Measurements from ENCODE around the gene SBK2. TPM values are rescaled to one million over a fixed set of nuclear protein-coding genes. Genes with fewer than 3 reads are reported as not detected.
A peak's percentile ranks its signal among the peaks of the same experiment; 100 is the strongest.
"Not testable (repeated sequence)": the region's sequence is repeated elsewhere in the genome, so short reads cannot be mapped to it uniquely, and the experiment has no call there.

SBK2 gene
- total and polyA plus RNA-seq, 7 donors, result 0.14 to 13.4 (median 1.1) TPM

DNA sequence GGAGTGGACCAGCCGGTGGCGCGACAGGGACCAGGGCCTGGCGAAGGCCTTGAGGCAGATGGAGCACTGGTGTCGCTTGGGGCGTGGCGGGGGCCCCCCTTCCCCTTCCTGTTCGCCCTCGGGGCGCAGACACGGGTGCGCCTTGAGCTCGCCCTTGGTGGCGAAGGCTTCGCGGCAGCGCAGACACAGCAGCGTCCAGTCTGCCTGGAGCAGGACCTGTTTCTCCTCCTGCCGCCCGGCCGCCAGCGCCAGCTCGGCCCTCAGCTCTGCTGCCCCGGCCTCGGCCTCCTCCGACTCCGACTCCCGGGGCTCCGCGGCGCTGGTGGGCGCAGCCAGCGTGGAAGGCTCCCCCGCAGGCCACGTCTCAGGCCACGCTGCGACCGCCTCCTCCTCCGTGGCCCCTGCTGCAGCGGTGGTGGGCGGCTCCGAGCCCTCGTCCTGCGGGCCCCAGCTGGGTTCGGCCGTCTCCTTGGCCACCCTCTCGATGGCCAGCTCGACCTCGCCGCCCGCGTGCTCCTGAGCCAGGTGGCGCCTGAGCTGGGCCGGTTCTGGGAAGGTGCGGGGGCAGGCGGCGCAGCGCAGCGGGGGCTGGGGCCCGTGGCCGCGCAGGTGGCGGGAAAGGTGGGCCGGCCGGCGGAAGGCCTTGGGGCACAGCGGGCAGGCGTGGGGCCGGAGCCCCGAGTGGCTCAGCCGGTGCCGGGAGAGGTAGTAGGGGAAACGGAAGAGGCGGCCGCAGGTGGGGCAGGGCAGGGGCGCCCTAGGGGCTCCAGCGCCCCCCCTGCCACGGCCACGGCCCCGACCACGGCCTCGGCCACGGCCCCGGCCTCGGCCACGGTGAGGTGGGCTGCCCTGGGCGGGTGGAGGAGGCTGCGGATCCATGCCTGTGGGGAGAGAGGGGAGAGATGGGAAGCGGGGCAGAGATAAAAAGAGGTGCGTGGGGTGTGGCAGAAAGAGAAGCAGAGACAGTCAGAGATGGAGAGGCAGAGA lies 42.1 kb upstream of the SBK2 start:
- ATAC-seq, result no peak
- 92 to 94% (median 93%) methylated on average over 58 to 90 of the region's 90 CpGs for WGBS, 3 donors
- TF ChIP-seq CTCF (IDR thresholded peaks at IDR 0.05), result no peak
- Histone ChIP-seq H3K9me3 (no peaks in the 10 kb centered on the region), H3K27ac (peak overlapping the region; percentile 97), H3K4me3 (peak overlapping the region; percentile 93), H3K4me1 (peaks cover 2% of the 10 kb centered on the region), H3K27me3 (ENCODE audit: insufficient read depth in 3 of 3, low read length in 2 of 3) (no peaks in the 10 kb centered on the region), H3K36me3 (ENCODE audit: insufficient read depth in 1 of 2, low read depth in 1 of 2) (peaks cover 5 to 31% of the 10 kb centered on the region in 2 donors)
- intact Hi-C loops (cut with DNase I), result no loop called here
- DNase-seq, result no peak

DNA sequence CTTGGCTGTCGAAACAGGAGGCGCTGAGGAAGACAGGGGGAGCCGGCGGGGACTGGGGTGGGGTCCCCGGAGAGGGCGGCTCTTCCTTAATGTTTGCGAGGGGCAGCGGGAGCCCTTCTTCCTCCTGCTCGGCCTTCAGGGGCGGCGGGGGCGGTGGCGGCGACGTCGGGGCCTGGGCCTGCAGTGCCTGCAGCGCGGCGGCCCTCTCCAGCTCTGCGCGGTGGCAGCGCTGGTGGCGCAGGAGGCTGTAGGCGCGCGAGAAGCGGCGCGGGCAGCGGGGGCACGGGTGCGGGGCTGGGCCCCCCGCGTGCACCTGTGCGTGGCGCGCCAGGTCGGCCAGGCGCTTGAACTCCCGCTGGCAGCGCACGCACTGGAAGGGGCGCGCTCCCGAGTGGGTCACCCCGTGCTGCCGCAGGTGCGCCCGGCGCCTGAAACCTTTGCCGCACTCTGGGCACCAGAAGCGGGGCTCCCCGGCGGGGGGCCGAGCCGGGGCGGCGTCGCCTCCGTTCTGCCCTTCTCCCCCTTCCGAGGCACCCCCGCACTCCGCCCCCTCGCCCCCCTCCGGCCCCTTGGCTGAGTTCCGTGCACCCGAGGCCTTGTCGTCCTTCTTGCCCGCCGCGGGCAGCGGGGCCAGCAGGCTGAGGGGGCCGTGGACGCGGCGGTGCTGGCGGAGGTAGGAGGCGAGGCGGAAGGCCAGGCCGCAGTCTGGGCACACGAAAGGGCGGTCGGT lies 41.3 kb upstream of the SBK2 start:
- intact Hi-C loops (cut with DNase I), result no loop called here
- H3K4me3 ChIP-seq, result no peak overlapping the region

DNA sequence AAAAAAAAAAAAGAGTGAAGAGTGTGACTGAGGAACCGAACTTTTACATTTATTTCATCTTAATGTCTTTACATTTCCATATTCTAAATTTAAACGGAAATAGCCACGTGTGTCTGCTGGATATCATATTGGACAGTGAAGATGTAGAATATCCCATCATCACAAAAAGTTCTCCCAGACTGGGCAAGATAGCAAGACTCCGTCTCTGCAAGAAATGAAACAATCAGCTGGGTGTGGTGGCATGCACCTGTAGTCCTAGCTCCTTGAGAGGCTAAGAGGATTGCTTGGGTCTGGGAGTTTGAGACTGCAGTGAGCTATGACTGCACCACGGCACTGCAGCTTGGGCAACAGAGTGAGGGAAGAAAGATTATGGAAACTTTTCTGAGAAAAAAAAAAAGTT lies 39.8 kb upstream of the SBK2 start:
- no peak overlapping the region for H3K4me3 ChIP-seq
- DNase-seq, result no peak
- 86 to 94% (median 89%) methylated on average over 5 of the region's 5 CpGs for WGBS, 3 donors
- peaks cover 5 to 31% of the 10 kb centered on the region in 2 donors for H3K36me3 ChIP-seq (ENCODE audit: insufficient read depth in 1 of 2, low read depth in 1 of 2)
- H3K4me1 ChIP-seq, result peaks cover 2% of the 10 kb centered on the region
- intact Hi-C loops (cut with DNase I), result no loop called here
- H3K27me3 ChIP-seq (ENCODE audit: insufficient read depth in 3 of 3, low read length in 2 of 3), result no peaks in the 10 kb centered on the region
- H3K27ac ChIP-seq, result no peak overlapping the region
- no peaks in the 10 kb centered on the region for H3K9me3 ChIP-seq
- no peak for TF ChIP-seq CTCF (IDR thresholded peaks at IDR 0.05)
- no peak for ATAC-seq

More for the DNA sequence above, 41.3 kb upstream of the SBK2 start:
- no peak for TF ChIP-seq CTCF (IDR thresholded peaks at IDR 0.05)
- H3K36me3 ChIP-seq (ENCODE audit: insufficient read depth in 1 of 2, low read depth in 1 of 2), result peaks cover 5 to 31% of the 10 kb centered on the region in 2 donors
- DNase-seq, result no peak
- no peaks in the 10 kb centered on the region for H3K27me3 ChIP-seq (ENCODE audit: insufficient read depth in 3 of 3, low read length in 2 of 3)
- H3K9me3 ChIP-seq, result no peaks in the 10 kb centered on the region
- H3K27ac ChIP-seq, result no peak overlapping the region
- 94 to 97% (median 96%) methylated on average over 59 to 83 of the region's 83 CpGs for WGBS, 3 donors
- no peak for ATAC-seq
- H3K4me1 ChIP-seq, result peaks cover 2% of the 10 kb centered on the region

DNA sequence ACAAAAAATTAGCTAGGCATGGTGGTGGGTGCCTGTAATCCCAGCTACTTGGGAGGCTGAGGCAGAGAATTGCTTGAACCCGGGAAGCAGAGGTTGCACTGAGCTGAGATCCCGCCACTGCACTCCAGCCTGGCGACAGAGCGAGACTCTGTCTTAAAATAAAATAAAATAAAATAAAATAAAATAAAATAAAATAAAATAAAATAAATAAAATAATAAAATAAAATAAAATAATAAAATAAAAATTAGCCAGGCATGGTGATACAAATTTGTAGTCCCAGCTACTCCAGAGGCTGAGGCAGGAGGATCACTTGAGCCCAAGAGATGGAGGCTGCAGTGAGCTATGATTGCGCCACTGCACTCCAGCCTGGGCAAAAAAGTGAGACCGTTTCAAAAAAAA lies 37.0 kb upstream of the SBK2 start:
- 93 to 97% (median 94%) methylated on average over 6 of the region's 6 CpGs for WGBS, 3 donors

DNA sequence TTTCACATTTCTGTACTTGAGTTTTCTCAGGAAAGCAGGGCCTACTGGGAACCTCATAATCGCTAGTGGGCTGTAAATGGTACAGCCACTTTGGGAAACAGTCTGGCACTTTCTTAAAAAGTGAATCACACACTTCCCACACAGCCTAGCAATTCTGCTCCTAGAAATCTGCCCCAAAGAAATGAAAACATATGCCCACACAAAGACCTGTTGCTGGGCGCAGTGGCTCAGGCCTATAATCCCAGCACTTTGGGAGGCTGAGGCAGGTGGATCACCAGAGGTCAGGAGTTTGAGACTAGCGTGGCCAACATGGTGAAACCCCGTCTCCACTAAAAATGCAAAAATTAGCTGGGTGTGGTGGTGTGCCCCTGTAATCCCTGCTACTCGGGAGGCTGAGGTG lies 32.5 kb upstream of the SBK2 start:
- H3K27me3 ChIP-seq (ENCODE audit: insufficient read depth in 3 of 3, low read length in 2 of 3); H3K36me3 ChIP-seq (ENCODE audit: insufficient read depth in 1 of 2, low read depth in 1 of 2); intact Hi-C loops (cut with DNase I); ATAC-seq; H3K27ac ChIP-seq; H3K4me1 ChIP-seq; H3K9me3 ChIP-seq; H3K4me3 ChIP-seq: not testable (repeated sequence)
- DNase-seq, result peak in 1 of 2 donors; percentile 19
- WGBS, 3 donors, result 90 to 95% (median 92%) methylated on average over 5 of the region's 5 CpGs

More for the DNA sequence above, 37.0 kb upstream of the SBK2 start:
- H3K9me3 ChIP-seq; H3K4me3 ChIP-seq; H3K27me3 ChIP-seq (ENCODE audit: insufficient read depth in 3 of 3, low read length in 2 of 3); H3K27ac ChIP-seq; intact Hi-C loops (cut with DNase I); H3K4me1 ChIP-seq; ATAC-seq: not testable (repeated sequence)
- H3K36me3 ChIP-seq (ENCODE audit: insufficient read depth in 1 of 2, low read depth in 1 of 2), result peaks cover 5 to 26% of the 10 kb centered on the region in 2 donors
- DNase-seq, result peak in 1 of 2 donors; percentile 8
